ENCODE results near the gene AATK. TPM values are rescaled to one million over a fixed set of nuclear protein-coding genes. Genes with fewer than 3 reads are reported as not detected.
A peak's percentile ranks its signal among the peaks of the same experiment; 100 is the strongest.

Gene AATK
- total and polyA plus RNA-seq, 9 of the 15 experiments (the other 6 are each of a cell fraction or from before 2014, with no cell fraction given): 0.11 to 0.55 (median 0.38) TPM; not detected in 5

DNA sequence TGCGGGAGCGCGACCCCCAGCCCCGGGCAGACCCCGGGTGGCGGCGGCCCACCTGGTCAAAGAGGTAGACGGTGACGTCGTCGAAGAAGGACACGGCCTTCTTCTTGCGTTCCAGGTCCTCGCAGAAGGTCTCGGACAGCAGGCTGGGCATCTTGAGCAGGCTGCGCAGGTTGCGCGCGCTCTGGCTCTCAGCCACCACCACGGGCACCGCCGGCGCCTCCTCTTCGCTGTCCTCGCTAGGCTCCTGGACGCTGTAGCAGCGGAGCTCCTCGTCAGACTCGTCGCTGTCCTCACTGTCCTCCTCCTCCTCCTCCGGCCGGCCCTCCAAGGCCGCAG lies 45.9 kb downstream of the AATK start (continued):
- TF ChIP-seq, protein P1, sequence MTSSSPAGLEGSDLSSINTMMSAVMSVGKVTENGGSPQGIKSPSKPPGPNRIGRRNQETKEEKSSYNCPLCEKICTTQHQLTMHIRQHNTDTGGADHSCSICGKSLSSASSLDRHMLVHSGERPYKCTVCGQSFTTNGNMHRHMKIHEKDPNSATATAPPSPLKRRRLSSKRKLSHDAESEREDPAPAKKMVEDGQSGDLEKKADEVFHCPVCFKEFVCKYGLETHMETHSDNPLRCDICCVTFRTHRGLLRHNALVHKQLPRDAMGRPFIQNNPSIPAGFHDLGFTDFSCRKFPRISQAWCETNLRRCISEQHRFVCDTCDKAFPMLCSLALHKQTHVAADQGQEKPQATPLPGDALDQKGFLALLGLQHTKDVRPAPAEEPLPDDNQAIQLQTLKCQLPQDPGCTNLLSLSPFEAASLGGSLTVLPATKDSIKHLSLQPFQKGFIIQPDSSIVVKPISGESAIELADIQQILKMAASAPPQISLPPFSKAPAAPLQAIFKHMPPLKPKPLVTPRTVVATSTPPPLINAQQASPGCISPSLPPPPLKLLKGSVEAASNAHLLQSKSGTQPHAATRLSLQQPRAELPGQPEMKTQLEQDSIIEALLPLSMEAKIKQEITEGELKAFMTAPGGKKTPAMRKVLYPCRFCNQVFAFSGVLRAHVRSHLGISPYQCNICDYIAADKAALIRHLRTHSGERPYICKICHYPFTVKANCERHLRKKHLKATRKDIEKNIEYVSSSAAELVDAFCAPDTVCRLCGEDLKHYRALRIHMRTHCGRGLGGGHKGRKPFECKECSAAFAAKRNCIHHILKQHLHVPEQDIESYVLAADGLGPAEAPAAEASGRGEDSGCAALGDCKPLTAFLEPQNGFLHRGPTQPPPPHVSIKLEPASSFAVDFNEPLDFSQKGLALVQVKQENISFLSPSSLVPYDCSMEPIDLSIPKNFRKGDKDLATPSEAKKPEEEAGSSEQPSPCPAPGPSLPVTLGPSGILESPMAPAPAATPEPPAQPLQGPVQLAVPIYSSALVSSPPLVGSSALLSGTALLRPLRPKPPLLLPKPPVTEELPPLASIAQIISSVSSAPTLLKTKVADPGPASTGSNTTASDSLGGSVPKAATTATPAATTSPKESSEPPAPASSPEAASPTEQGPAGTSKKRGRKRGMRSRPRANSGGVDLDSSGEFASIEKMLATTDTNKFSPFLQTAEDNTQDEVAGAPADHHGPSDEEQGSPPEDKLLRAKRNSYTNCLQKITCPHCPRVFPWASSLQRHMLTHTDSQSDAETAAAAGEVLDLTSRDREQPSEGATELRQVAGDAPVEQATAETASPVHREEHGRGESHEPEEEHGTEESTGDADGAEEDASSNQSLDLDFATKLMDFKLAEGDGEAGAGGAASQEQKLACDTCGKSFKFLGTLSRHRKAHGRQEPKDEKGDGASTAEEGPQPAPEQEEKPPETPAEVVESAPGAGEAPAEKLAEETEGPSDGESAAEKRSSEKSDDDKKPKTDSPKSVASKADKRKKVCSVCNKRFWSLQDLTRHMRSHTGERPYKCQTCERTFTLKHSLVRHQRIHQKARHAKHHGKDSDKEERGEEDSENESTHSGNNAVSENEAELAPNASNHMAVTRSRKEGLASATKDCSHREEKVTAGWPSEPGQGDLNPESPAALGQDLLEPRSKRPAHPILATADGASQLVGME (CRISPR knock-in tag; IDR thresholded peaks at IDR 0.05): no peak
- 0 out of 2 replicates have a peak, but pooled peaks have one; percentile 54 for TF ChIP-seq KAT7 (CRISPR knock-in tag; IDR thresholded peaks at IDR 0.05; ENCODE audit: borderline replicate concordance)
- TF ChIP-seq, protein P2, sequence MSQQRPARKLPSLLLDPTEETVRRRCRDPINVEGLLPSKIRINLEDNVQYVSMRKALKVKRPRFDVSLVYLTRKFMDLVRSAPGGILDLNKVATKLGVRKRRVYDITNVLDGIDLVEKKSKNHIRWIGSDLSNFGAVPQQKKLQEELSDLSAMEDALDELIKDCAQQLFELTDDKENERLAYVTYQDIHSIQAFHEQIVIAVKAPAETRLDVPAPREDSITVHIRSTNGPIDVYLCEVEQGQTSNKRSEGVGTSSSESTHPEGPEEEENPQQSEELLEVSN (IDR thresholded peaks at IDR 0.05; ENCODE audit: borderline replicate concordance in 1 of 2, extremely low read depth in 1 of 2, insufficient read depth in 1 of 2, insufficient read length in 1 of 2, low read depth in 1 of 2, low read length in 1 of 2, poor library complexity in 1 of 2, severe bottlenecking in 1 of 2): no peak
- TF ChIP-seq, protein P3, sequence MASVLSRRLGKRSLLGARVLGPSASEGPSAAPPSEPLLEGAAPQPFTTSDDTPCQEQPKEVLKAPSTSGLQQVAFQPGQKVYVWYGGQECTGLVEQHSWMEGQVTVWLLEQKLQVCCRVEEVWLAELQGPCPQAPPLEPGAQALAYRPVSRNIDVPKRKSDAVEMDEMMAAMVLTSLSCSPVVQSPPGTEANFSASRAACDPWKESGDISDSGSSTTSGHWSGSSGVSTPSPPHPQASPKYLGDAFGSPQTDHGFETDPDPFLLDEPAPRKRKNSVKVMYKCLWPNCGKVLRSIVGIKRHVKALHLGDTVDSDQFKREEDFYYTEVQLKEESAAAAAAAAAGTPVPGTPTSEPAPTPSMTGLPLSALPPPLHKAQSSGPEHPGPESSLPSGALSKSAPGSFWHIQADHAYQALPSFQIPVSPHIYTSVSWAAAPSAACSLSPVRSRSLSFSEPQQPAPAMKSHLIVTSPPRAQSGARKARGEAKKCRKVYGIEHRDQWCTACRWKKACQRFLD (CRISPR knock-in tag; IDR thresholded peaks at IDR 0.05): no peak
- no peak for TF ChIP-seq SREBF1 (IDR thresholded peaks at IDR 0.05; ENCODE audit: borderline replicate concordance, low read depth, low read length)
